Activated CD4-positive, alpha-beta T cell treated with anti-CD3 and anti-CD28 coated beads for 48 hours (primary cell): Measurements from ENCODE around the gene RILP.

ENCODE experiments used
- DNase-seq: peaks from one replicate; pipeline ENCODE4 v3.0.0-alpha.2; 2020

RILP gene

DNA sequence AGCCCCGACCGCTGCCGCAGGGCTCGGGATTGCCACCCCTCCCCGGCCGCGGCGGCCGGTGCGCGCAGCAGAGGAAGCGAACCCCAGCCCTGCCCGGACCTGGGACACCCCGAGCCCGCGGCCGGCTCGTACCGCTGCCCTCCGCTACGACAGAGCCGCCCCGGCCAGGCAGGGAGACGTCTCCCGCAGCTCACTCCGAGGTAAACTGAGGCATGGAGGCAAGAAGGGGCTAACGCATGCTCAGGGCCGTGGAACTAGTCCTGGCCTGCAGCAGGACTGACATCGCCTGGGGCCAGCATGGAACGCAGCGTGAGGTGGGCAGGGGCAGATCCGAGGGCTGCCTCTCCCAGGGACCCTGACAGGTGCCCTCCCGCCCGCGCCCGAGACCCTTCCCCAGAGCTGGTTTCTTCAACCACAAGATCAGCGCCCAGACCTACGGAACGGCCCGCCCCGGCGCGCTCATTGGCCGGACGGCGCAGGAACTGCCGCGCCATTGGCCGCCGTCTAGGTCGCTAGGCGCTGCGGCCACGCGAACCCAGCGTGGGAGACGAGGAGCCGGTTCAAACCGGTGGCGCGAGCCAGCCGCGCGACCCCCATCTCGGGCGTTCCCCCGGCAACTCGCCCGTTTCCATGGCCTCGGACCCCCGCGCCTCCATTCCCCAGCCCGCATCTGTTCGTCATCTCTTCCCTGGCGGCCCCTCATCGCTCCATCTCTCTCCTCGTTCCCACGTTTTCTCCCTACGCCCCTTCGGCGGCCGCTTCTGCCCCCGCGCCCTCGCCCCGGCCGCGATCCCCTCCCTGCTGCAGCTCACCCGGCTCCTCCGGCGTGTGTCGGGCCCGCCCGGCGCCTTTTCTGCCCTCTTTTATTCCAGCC, 21.4 kb downstream of the RILP start, which contains the start of gene SLC43A2:
Gene SLC43A2, minus strand, starts transcription at position 853 of the 874 bp plus-strand sequence. CDS start 960 bp downstream, outside the sequence.
- peak; percentile 80 for DNase-seq

DNA sequence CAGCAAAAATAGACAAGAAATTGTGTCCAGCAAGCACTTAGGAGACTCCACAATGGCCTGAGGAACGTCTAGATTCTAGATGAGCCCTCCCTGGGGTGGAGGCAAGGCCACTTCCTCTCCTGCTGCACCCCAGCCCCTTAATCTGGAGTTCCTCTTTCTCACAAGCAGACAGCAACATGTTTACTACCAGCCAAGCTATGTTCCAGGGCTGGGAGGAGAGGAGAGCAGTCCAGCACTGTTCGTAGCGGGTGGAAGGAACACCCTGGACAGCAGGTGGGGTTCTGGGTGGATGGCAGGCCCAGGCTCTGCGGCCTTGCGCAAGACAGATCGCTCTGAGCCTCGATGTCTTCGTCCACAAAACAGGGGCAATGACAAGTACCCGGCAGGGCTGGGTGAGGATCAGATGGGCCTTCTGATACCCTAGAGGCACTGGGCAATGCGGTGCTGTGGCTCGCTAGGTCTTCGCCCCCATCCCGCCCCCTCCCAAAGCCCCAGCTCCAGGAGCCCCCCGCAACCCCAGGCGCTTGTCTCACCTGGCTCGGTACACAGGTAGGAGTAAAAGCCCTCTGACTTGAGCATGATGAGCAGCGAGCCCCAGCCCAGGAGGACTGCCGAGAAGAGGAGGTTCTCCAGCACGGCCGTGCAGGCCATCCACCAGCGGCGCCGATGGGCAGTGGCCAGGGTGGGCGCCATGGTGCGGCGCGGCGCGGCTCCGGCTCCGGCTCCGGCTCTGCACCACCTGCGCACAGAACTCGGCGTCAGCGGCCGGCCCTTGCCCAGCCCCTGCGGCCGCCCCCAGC, 22.3 kb downstream of the RILP start:
- no peak for DNase-seq

- no peak for DNase-seq
Measured at GRCh38 chr17:1626333-1626732, 23.3 kb downstream of the RILP start.

DNA sequence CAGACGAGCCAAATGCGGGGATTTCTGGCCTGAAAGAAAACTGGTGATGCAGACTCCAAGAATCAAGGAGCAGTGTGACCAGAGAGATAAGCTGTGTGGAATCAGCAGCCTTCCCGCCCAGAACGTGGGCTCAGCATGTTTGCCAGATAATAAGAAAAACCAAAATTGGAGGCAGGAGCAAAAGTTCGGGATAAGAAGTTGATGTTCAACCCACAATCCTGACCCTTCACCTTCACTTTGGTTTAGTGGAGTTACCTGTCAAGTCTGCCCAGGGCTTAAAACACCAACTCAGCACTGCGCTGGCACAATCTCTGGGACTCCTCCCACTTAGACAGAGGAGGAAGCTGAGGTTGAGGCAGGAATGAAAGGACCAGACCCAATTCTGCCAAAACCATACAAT, 24.1 kb downstream of the RILP start:
- DNase-seq = no peak

- no peak for DNase-seq
Measured at GRCh38 chr17:1625053-1625452, 24.6 kb downstream of the RILP start.

- no peak for DNase-seq
Measured at GRCh38 chr17:1624650-1625049, 25.0 kb downstream of the RILP start.

- no peak for DNase-seq
Measured at GRCh38 chr17:1623057-1623630, 26.5 kb downstream of the RILP start.

DNA sequence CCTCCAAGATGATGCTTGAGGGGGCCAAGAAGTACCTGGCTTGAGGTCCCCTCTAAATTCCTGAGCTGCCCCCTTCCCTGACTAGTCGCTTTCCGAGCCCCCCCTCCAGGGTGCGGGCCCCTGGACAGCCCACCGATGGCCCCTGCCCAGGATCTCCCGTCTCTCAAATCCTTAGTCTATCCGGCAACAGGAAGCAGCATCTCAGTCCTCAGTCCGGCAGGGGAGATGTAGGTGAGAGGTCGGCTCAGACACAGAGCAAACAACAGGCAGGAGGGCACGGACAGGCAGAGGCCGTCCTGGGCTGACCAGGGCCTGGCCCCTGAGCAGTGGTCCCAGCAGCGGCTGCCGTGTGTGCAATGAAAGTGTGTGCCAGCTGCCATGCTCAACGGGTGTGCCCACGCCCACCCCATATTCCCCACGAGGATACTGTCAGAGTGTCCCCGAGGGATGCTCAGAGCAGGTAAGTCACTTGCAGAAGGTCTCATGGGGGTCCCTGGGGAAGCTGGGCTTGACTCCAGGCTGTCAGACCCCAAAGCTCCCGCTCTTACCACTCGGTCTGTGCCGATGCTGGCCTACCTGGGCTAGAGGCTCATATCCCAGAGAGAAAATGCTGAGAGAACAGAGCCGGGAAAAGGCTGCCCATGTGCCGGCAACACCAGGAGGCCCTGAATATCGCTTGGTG, 28.3 kb downstream of the RILP start:
- DNase-seq = no peak

- no peak for DNase-seq
Measured at GRCh38 chr17:1620486-1620885, 29.2 kb downstream of the RILP start.

DNA sequence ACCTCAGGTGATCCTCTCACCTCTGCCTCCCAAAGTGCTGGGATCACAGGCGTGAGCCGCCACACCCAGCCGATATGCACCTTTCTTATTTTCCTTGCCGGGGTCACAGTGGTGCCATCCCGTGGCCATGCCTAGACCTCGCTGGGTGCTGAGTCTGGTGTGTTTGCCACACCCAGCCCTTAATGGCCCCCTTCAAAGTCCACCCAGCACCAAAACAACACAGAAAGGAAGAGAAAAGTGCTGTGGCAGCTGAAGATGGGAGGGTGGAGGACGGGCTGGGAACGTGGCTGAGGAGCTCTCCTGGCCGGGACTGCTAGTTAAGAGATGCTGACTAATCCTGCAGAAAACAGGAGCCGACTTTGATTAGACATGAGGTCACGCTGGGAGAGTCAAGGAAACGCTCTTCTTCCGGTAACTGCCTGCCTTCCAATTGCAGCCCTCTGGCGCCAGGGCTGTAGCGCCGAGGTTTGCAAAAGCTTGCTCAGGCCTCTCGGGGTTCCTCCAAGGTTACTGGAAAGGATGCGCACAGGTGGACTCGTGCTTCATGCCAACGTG, 32.0 kb downstream of the RILP start:
- DNase-seq = no peak

DNA sequence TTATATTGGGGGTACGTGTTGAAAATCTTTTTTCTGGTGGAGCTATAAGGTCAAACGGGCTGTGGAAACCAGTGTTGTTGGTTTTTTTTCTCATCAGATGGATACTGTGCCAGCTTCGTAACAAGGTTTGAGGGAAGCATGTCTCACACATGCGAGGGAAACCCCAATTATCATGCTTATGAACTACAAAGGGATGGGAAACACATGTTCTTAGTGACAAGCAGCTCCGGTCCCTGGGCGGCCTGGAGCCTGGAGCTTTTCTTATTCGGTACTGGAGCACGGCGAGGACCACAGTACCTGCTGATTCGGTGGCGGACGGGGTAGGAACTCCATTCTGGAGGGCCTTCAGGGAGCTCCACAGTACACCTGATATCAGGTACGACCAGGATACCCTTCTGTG, 33.6 kb downstream of the RILP start:
- DNase-seq = no peak

DNA sequence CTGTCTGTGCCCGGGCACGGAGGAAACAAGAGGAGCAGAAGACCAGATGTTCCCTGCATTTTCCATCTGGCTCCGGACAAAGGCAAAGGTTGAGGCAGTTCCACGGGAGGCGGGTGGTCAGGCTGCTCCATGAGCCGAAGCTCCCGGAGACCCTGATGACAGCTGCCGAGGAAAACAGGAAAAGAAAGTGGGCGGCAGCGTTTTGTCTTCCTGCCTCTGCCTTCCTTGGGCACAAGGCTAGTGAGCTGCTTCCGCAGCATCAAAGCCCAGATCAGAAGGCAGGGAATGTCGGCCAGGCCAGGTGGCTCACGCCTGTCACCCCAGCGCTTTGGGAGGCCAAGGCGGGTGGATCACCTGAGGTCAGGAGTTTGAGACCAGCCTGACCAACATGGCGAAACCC, 37.3 kb downstream of the RILP start:
- no peak for DNase-seq

GRCh38 chr17:1611715-1612114, 38.0 kb downstream of the RILP start:
- no peak for DNase-seq

DNA sequence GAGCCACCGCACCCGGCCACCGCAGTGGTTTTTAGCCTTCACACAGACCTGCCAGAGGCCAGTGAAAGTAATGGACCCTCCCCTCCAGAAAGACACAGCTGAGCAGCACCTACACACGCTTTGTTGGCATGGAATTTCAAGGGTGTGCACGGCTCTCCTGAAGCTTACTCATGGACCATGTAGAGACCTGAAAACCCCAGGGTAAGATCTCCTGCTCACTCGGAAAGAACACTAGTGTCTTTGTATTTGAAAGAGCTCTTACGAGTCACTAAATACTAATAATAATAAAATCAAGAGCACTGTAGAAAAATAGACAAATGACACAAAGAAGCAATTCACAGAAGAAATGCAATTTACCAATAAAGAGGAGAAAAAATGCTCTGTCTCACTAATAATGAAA, 41.0 kb downstream of the RILP start:
- no peak for DNase-seq

DNA sequence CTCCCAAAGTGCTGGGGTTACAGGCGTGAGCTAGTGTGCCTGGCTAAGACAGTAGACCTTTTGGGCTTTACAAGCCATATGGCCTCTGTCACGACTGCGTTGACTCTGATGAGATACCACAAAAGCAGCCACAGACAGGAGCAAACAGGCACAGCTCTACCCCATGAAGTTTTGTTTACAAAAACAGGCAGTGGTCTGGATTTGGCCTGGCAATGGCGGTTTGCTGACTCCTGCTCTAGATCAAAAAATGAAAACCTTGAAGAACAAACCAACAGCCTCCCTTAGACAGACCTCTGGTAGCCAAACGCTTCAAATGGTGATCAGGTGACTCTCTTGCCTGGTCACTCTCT, 41.7 kb downstream of the RILP start:
- no peak for DNase-seq

- DNase-seq = peak; percentile 59
Measured at GRCh38 chr17:1606352-1606985, 43.2 kb downstream of the RILP start.

- no peak for DNase-seq
Measured at GRCh38 chr17:1605681-1606351, 43.9 kb downstream of the RILP start.

GRCh38 chr17:1604831-1605528, 44.7 kb downstream of the RILP start:
- DNase-seq = no peak

GRCh38 chr17:1601571-1601970, 48.1 kb downstream of the RILP start:
- no peak for DNase-seq

DNA sequence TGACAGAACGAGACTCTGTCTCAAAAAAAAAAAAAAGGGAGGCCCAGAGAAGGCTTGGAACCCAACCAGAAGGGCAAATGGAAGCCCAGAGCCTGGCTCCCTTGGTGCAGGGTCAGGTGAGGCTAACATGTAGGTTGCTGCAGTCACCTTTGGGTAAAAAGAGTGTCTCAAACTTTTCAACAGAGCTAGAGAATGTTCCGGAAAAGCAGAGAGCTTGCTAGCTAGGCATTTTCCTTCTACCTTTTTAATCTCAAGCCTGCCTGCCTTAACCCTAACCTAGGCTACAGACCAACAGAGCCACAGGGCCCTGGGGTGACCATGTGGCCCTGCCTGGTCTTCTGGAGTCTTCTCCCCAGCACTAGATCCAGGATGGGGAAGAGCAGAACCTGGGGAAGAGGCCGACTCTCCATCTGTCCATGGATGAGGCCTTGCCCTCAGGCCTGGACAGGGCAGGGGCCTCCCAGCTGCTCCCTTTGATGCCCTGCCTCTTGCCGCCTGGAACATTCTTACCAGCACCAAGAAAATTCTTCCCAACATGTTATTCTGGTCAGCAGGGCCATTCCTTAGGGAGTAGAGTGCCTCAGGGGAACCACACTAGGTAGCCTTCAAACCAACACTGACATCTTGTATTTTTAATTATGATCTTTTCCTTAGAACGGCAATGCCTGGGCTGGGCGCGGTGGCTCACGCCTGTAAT, 51.1 kb downstream of the RILP start:
- no peak for DNase-seq
